Psoas muscle (tissue), 8 donors: ENCODE data around the gene MBLAC2. TPM values are rescaled to one million over a fixed set of nuclear protein-coding genes. Genes with fewer than 3 reads are reported as not detected.

Source experiments
- ATAC-seq, 4 donors: fragments of 200-7000 bp; cut with Tn5 transposase; one replicate each; pipeline ENCODE4 v1.9.1; 2020; ENCODE audit warnings: moderate library complexity in 3 of 4, mild to moderate bottlenecking in 2 of 4
- DNase-seq, 2 donors: peaks; one replicate each; pipeline ENCODE4 v3.0.0-alpha.2; 2020
- H3K27ac ChIP-seq: fragments of 200-600 bp; one replicate; pipeline ENCODE4 v1.8.0; 2022
- H3K27me3 ChIP-seq, 3 donors: fragments of 200-600 bp in 1 of 3; one replicate each; pipeline versions ENCODE4 v1.6.1 to v1.8.0; 2013 to 2022; ENCODE audit warnings: low read length in 2 of 3, mild to moderate bottlenecking in 2 of 3, moderate library complexity in 1 of 3; ENCODE audit not compliant: insufficient read depth in 3 of 3
- H3K36me3 ChIP-seq, 2 donors: fragments of 200-600 bp in 1 of 2; one replicate each; pipeline versions ENCODE4 v1.6.1 to v1.8.0; 2013 to 2022; ENCODE audit warnings: low read depth in 1 of 2, mild to moderate bottlenecking in 1 of 2, moderate library complexity in 1 of 2; ENCODE audit not compliant: insufficient read depth in 1 of 2
- H3K4me1 ChIP-seq: fragments of 200-600 bp; one replicate; pipeline ENCODE4 v1.8.0; 2022
- H3K4me3 ChIP-seq: fragments of 200-600 bp; one replicate; pipeline ENCODE4 v1.8.0; 2022; ENCODE audit warnings: mild to moderate bottlenecking
- H3K9me3 ChIP-seq: fragments of 200-600 bp; one replicate; pipeline ENCODE4 v1.8.0; 2022
- CTCF ChIP-seq: fragments of 200-600 bp; IDR thresholded peaks from one replicate; pipeline ENCODE4 v1.8.0; 2022; ENCODE audit warnings: antibody characterized with exemption
- WGBS, 3 donors: extraction: QIAGEN DNeasy Blood & Tissue Kit; methylation state at CpG; one replicate each; pipeline versions ENCODE4 v1.1.6 to v1.1.7; 2013; 5-methylcytosine and 5-hydroxymethylcytosine counted together
- intact Hi-C, 2 donors: fragments of 100-400 bp; cut with DNase I; formaldehyde crosslinking; loops; one replicate each; pipeline versions ENCODE4 v1.11.0 to v1.14.2; 2022
- polyA plus RNA-seq, 3 donors: library from polyadenylated mRNA; stranded (reverse); fragments of 200-250 nt; gene quantifications; one replicate each; pipeline ENCODE4 v1.2.3, GENCODE V29; 2013
- total RNA-seq, 4 donors: library from RNA; stranded (reverse); fragmentation: NEBNext Ultra II Directional in 2 of 4; extraction: Animal tissue kit (Norgen Biotek cat#: 25700) in 2 of 4; gene quantifications; one replicate each; pipeline versions ENCODE4 v1.2.1 to v1.2.4, GENCODE V29; 2021 to 2023
- donor health status: healthy with polysubstance abuse.
- donor health status: DM: no; HTN: no; CAD: no; lungs with moderate emphysema.
- donor health status: Bipolar disorder and iron deficiency.
- donor health status: healthy.
- donor health status: DM: yes; HTN: yes; CAD: no.
- donor health status: DM: no; HTN: no; CAD: no.
- donor health status: DM: no; HTN: no; CAD: no.
- donor health status: DM: yes; HTN: yes; CAD: no.

The MBLAC2 gene
- total and polyA plus RNA-seq, 7 donors, result 1.2 to 4.1 (median 2.5) TPM

DNA sequence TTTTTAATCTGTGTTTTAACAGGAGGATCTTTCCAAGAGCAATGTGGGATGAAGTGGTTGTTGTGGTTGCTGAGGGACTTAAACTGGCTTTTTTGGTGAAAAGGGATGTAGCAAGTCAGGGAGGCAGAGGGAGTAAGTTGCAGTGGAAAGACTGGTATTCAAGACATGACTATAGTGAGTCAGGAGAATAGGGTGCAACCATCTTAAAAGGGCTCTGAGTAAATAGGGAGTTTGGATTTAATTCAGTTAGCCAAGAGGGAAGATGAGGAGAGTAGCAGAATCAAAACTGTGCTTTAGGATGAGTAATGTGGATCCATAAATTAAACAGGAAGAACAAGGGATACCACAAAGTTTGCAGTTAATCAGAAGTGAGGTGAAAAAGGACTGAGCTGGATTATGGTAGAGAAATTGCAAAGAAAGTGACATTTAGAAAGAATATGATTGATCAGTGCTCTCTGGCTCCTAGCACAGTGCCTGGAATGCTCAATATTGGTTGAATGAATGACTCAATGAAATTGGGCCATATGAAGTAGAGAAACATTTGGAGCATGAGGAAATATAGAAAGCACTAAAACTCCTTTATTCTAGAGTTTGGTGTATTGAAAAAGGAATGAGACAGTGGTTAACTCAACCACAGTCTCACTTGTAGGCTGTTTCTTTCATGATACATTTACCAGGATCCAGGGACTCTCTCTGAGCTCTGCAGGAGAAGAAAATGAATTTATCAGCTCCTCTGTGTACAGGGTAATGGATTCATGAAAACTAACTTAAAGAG lies 5.2 kb upstream of the MBLAC2 start:
- DNase-seq, result no peak
- intact Hi-C loops, result loop anchor here in 1 of 2 donors (5.0 kb wide), 1 partner anchor 48 kb away; the partner anchor contains the start of gene LYSMD3
- no peaks in the 10 kb centered on the region for H3K27me3 ChIP-seq
- no peaks in the 10 kb centered on the region for H3K36me3 ChIP-seq
- H3K4me1 ChIP-seq, result peaks cover 2% of the 10 kb centered on the region
- H3K9me3 ChIP-seq, result no peaks in the 10 kb centered on the region
- no peak for TF ChIP-seq CTCF
- H3K4me3 ChIP-seq, result no peak overlapping the region
- H3K27ac ChIP-seq, result no peak overlapping the region
- no peak for ATAC-seq

- Histone ChIP-seq H3K27ac (no peak overlapping the region), H3K36me3 (no peaks in the 10 kb centered on the region), H3K9me3 (no peaks in the 10 kb centered on the region), H3K4me3 (no peak overlapping the region), H3K4me1 (peaks cover 10% of the 10 kb centered on the region), H3K27me3 (no peaks in the 10 kb centered on the region)
- ATAC-seq (no peak), DNase-seq (no peak)
- intact Hi-C loops, result loop anchor here in 1 of 2 donors (5.0 kb wide), 1 partner anchor 50 kb away; the partner anchor contains the start of gene LYSMD3
- TF ChIP-seq CTCF, result no peak
- WGBS, 3 donors, result 80 to 84% (median 84%) methylated on average over 8 of the region's 8 CpGs
Measured at GRCh38 chr5:90477621-90478215, 3.1 kb upstream of the MBLAC2 start.

DNA sequence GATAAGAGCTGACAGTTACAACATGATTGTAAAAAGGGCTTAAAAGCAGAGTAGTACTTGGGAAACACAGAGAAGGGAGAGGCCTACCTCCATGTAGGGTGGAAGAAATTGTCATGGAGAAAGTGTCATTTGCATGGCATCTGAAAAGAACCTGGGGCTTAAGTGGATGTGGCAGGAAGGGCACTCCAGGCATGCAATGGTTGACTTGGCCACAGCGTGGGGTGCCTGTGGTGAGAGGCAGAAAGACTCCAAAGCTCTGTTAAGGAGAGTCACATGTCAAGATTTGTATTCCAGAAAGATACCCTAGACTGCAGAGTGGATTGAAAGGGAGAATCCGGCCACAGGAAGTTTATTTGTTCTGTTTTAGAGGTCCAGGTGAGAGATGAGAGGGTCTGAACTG lies 2.5 kb upstream of the MBLAC2 start:
- Histone ChIP-seq H3K4me3 (no peak overlapping the region), H3K4me1 (peaks cover 14% of the 10 kb centered on the region), H3K27me3 (no peaks in the 10 kb centered on the region), H3K27ac (no peak overlapping the region), H3K36me3 (no peaks in the 10 kb centered on the region), H3K9me3 (no peaks in the 10 kb centered on the region)
- 51 to 62% (median 54%) methylated on average over 2 of the region's 2 CpGs for WGBS, 3 donors
- DNase-seq (no peak), ATAC-seq (no peak)
- no peak for TF ChIP-seq CTCF
- intact Hi-C loops, result loop anchor here in 1 of 2 donors (5.0 kb wide), 1 partner anchor 50 kb away; the partner anchor contains the start of gene LYSMD3

GRCh38 chr5:90476391-90476790 lies 1.8 kb upstream of the MBLAC2 start:
- no peak overlapping the region for H3K4me3 ChIP-seq
- H3K27me3 ChIP-seq, result no peaks in the 10 kb centered on the region
- H3K4me1 ChIP-seq, result peaks cover 20% of the 10 kb centered on the region
- no peak for TF ChIP-seq CTCF
- ATAC-seq, result no peak
- intact Hi-C loops, result loop anchor here in 1 of 2 donors (5.0 kb wide), 1 partner anchor 51 kb away; the partner anchor contains the start of gene LYSMD3
- H3K27ac ChIP-seq, result no peak overlapping the region
- no peaks in the 10 kb centered on the region for H3K36me3 ChIP-seq
- no peak for DNase-seq
- WGBS, 3 donors, result 87 to 92% (median 89%) methylated on average over 3 of the region's 3 CpGs
- no peaks in the 10 kb centered on the region for H3K9me3 ChIP-seq
